ENCODE data around the gene PPP1R1C.

GRCh38 chr2:182163878-182164277, 178.2 kb downstream of the PPP1R1C start:
- no peak for TF ChIP-seq USF1 (CRISPR knock-in tag; IDR thresholded peaks at IDR 0.05)
- TF ChIP-seq AFF4 (CRISPR knock-in tag; IDR thresholded peaks at IDR 0.05; ENCODE audit: borderline replicate concordance): no peak
- no peak for TF ChIP-seq MAX (CRISPR knock-in tag; IDR thresholded peaks at IDR 0.05)
- no peak for TF ChIP-seq SMAD3 (CRISPR knock-in tag; IDR thresholded peaks at IDR 0.05; ENCODE audit: borderline replicate concordance)
- TF ChIP-seq, protein P1, sequence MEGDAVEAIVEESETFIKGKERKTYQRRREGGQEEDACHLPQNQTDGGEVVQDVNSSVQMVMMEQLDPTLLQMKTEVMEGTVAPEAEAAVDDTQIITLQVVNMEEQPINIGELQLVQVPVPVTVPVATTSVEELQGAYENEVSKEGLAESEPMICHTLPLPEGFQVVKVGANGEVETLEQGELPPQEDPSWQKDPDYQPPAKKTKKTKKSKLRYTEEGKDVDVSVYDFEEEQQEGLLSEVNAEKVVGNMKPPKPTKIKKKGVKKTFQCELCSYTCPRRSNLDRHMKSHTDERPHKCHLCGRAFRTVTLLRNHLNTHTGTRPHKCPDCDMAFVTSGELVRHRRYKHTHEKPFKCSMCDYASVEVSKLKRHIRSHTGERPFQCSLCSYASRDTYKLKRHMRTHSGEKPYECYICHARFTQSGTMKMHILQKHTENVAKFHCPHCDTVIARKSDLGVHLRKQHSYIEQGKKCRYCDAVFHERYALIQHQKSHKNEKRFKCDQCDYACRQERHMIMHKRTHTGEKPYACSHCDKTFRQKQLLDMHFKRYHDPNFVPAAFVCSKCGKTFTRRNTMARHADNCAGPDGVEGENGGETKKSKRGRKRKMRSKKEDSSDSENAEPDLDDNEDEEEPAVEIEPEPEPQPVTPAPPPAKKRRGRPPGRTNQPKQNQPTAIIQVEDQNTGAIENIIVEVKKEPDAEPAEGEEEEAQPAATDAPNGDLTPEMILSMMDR (IDR thresholded peaks at IDR 0.05): no peak
- no peak for TF ChIP-seq PRDM15 (CRISPR knock-in tag; IDR thresholded peaks at IDR 0.05)
- TF ChIP-seq SP1 (CRISPR knock-in tag; conservative IDR thresholded peaks at IDR 0.05): no peak
